Breast epithelium (tissue), 4 donors: ENCODE results near the gene HIC1. TPM values are rescaled to one million over a fixed set of nuclear protein-coding genes. Genes with fewer than 3 reads are reported as not detected.

Experiments
- DNase-seq, 2 donors: peaks; one replicate each; pipeline ENCODE4 v3.0.0-alpha.2; 2019; ENCODE audit warnings: low spot score in 2 of 2
- H3K27ac ChIP-seq, 2 donors: fragments of 200-600 bp; sonication (generic) in 1 of 2; one replicate each; pipeline ENCODE4 v1.5.1; 2016 to 2019; ENCODE audit warnings: mild to moderate bottlenecking in 1 of 2
- H3K27me3 ChIP-seq, 2 donors: fragments of 200-600 bp; sonication (generic) in 1 of 2; one replicate each; pipeline versions ENCODE4 v1.5.1 to v1.6.0; 2017 to 2019; ENCODE audit warnings: control low read depth in 1 of 2, mild to moderate bottlenecking in 1 of 2
- H3K36me3 ChIP-seq: fragments of 200-600 bp; one replicate; pipeline ENCODE4 v1.5.1; 2019
- H3K4me1 ChIP-seq, 2 donors: fragments of 200-600 bp; sonication (generic); one replicate each; pipeline ENCODE4 v1.5.1; 2016 to 2019; ENCODE audit warnings: control low read depth in 1 of 2
- H3K4me3 ChIP-seq, 3 donors: fragments of 200-600 bp; sonication (generic); 1 replicate in 2 of 3; 2 replicates in 1 of 3; pipeline ENCODE4 v1.5.1; 2016 to 2019; ENCODE audit warnings: mild to moderate bottlenecking in 3 of 3, moderate library complexity in 2 of 3
- H3K9me3 ChIP-seq, 2 donors: fragments of 200-600 bp; sonication (generic) in 1 of 2; one replicate each; pipeline ENCODE4 v1.5.1; 2016 to 2019; ENCODE audit warnings: control low read depth in 1 of 2
- POLR2A ChIP-seq: fragments of 450-650 bp; IDR thresholded peaks from one replicate; pipeline ENCODE4 v1.6.1; 2016; ENCODE audit warnings: antibody characterized with exemption, mild to moderate bottlenecking, moderate library complexity
- POLR2AphosphoS5 ChIP-seq, 3 donors: sonication (generic); formaldehyde crosslinking; IDR thresholded peaks; one replicate each; pipeline ENCODE4 v1.6.1; 2017; ENCODE audit warnings: antibody characterized with exemption in 3 of 3
- intact Hi-C: fragments of 100-400 bp; cut with DNase I; formaldehyde crosslinking; loops from one replicate; pipeline ENCODE4 v1.15.1; 2023; ENCODE audit warnings: low total_unique reads
- total RNA-seq, 3 donors: library from RNA; depleted of rRNA; stranded (reverse); fragments of >200 nt; gene quantifications; one replicate each; pipeline ENCODE4 v1.1.0, GENCODE V29; 2016
- TF ChIP-seq, protein P1 (sequence below), 3 donors: fragments of 450-650 bp; IDR thresholded peaks; one replicate each; pipeline ENCODE4 v1.5.1; 2016 to 2017; ENCODE audit warnings: antibody characterized with exemption in 3 of 3, mild to moderate bottlenecking in 3 of 3, moderate library complexity in 3 of 3

Gene HIC1
- total RNA-seq, 3 donors from 2014 or later = 12.6 to 16.4 (median 12.7) TPM

DNA sequence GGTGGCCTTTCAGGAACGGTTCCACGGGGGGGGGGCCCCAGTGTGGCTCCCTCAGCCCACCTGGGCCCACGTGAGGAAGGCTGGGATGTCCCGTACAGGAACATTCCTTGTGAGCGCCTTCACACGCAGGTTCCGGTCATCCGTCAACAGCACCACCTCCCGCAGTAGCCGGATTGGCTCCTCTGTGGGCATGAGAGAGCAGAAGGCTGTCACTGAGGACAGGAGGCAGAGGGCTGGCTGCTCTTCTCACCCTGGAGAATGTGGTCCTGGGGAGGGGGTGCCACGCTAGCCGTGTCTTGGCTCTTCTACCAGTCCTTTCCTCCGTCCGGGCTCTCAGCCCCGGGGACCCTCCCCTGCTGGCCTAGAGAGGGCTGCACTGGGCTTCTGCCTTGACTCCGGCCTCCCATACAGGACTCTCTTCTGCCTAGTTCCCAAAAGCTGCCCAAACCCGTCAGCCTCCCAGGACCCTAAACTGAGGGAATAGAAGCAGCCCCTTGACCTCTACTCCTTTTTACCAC is 6.6 kb downstream of the HIC1 start:
- Histone ChIP-seq H3K4me1 (no peaks in the 10 kb centered on the region), H3K27ac (peak overlapping the region; percentile 74 to 89), H3K9me3 (no peaks in the 10 kb centered on the region), H3K27me3 (no peaks in the 10 kb centered on the region), H3K4me3 (peak overlapping the region in 1 of 3 donors; percentile 19), H3K36me3 (no peaks in the 10 kb centered on the region)
- intact Hi-C loops = no loop called here
- DNase-seq = no peak
- TF ChIP-seq, protein P1, sequence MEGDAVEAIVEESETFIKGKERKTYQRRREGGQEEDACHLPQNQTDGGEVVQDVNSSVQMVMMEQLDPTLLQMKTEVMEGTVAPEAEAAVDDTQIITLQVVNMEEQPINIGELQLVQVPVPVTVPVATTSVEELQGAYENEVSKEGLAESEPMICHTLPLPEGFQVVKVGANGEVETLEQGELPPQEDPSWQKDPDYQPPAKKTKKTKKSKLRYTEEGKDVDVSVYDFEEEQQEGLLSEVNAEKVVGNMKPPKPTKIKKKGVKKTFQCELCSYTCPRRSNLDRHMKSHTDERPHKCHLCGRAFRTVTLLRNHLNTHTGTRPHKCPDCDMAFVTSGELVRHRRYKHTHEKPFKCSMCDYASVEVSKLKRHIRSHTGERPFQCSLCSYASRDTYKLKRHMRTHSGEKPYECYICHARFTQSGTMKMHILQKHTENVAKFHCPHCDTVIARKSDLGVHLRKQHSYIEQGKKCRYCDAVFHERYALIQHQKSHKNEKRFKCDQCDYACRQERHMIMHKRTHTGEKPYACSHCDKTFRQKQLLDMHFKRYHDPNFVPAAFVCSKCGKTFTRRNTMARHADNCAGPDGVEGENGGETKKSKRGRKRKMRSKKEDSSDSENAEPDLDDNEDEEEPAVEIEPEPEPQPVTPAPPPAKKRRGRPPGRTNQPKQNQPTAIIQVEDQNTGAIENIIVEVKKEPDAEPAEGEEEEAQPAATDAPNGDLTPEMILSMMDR (IDR thresholded peaks at IDR 0.05) = no peak
- TF ChIP-seq POLR2AphosphoS5 (IDR thresholded peaks at IDR 0.05) (no peak), POLR2A (no peak)

DNA sequence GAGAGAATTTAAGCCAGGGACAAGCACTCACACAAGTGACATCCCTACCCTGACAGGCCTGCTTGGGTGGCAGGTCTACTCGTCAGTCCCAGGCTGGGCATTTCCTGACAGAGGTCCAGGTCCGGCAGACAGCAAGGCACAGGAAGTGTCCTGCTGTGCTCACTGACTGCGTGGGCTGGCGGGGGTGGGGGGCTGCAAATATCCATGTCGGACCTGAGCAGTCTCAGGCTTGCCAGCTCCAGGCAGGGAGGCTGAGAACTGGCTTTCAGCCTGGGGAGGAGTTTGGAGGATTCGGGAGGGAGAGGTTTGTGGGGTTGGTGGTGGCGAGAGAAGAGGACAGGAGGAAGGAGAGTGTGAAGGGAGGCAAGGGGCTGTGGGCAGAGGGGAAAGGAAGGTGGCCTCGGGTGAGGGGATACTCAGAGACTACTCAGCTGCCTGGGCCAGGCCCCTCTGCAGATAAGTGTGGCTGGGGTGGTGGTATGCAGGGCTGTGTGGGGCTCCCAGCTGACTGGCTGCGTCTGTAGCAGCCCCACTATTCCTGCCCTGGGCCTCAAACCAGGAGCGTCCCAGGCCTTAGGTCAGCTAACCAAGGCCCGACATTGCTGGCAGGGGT is 7.8 kb downstream of the HIC1 start:
- intact Hi-C loops = no loop called here
- H3K36me3 ChIP-seq = no peaks in the 10 kb centered on the region
- no peak overlapping the region for H3K4me3 ChIP-seq

DNA sequence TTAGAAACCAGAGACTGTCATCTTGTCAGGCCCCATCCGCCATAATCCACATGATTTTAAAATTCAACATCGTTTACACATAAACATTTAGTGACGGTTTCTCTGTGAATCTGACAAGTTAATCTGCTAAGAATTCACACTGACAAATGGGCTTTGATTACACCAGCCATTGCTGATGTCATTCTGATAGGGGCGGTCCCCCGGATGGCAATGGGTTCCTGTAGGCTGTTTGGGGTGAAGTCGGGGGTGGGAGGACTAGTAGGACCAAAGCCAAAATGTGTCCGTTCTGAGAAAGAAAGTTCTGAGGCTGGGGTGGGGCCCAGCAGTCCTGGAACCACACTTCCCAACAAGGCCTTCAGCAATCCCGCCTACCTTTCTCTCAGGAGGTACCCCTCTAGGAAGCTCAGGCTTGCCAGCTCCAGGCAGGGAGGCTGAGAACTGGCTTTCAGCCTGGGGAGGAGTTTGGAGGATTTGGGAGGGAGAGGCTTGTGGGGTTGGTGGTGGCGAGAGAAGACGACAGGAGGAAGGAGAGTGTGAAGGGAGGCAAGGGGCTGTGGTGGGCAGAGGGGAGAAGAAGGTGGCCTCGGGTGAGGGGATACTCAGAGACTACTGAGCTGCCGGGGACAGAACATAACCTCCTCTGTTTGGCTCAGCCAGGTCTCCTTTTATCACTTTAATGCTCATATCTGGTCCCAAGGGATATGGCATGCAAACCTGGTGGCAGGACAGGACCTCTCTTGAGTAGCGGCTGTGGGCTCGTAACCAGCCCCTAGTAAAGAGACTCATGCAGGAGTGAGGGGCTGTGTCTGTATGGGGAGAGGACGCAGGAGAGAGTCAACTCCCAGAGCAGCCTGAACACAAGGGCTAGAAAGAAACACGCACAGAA is 8.6 kb downstream of the HIC1 start:
- Histone ChIP-seq H3K36me3 (no peaks in the 10 kb centered on the region), H3K27me3 (no peaks in the 10 kb centered on the region), H3K27ac (peak overlapping the region; percentile 74 to 89), H3K4me3 (no peak overlapping the region), H3K9me3 (no peaks in the 10 kb centered on the region), H3K4me1 (peaks cover 10 to 12% of the 10 kb centered on the region in 2 donors)
- DNase-seq = no peak
- TF ChIP-seq POLR2A = no peak
- TF ChIP-seq, protein P1 (IDR thresholded peaks at IDR 0.05) = no peak
- no peak for TF ChIP-seq POLR2AphosphoS5 (IDR thresholded peaks at IDR 0.05)
- intact Hi-C loops = no loop called here

More for the DNA sequence above, 7.8 kb downstream of the HIC1 start:
- peaks cover 3 to 4% of the 10 kb centered on the region in 2 donors for H3K4me1 ChIP-seq
- H3K27ac ChIP-seq = peak overlapping the region; percentile 74 to 89
- TF ChIP-seq POLR2AphosphoS5 (IDR thresholded peaks at IDR 0.05) = no peak
- TF ChIP-seq POLR2A = no peak
- TF ChIP-seq, protein P1 (IDR thresholded peaks at IDR 0.05) = no peak
- no peaks in the 10 kb centered on the region for H3K9me3 ChIP-seq
- no peaks in the 10 kb centered on the region for H3K27me3 ChIP-seq
- DNase-seq = no peak

DNA sequence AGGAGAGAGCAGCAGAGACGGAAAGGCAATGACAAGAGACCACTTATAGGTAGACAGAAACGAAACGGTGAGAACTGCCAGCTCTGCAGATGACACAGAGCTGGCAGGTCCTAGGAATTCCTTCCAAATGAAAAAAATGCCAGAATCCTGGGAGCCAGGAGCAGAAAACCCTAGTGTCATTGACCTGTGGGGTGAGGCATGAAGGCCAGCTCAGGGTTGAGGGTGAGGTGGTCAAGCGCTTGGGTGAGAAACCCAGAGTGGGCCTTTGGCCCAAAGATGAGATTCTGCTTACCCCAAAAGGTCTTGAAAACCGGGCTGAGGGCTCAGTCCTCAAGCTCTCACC is 9.2 kb downstream of the HIC1 start:
- Histone ChIP-seq H3K4me3 (no peak overlapping the region), H3K36me3 (no peaks in the 10 kb centered on the region), H3K27ac (peak overlapping the region; percentile 74 to 89), H3K4me1 (peaks cover 11 to 12% of the 10 kb centered on the region in 2 donors), H3K9me3 (no peaks in the 10 kb centered on the region), H3K27me3 (no peaks in the 10 kb centered on the region)
- intact Hi-C loops = no loop called here
- no peak for DNase-seq
- TF ChIP-seq POLR2AphosphoS5 (IDR thresholded peaks at IDR 0.05) (no peak), POLR2A (no peak)
- TF ChIP-seq, protein P1 (IDR thresholded peaks at IDR 0.05) = no peak

DNA sequence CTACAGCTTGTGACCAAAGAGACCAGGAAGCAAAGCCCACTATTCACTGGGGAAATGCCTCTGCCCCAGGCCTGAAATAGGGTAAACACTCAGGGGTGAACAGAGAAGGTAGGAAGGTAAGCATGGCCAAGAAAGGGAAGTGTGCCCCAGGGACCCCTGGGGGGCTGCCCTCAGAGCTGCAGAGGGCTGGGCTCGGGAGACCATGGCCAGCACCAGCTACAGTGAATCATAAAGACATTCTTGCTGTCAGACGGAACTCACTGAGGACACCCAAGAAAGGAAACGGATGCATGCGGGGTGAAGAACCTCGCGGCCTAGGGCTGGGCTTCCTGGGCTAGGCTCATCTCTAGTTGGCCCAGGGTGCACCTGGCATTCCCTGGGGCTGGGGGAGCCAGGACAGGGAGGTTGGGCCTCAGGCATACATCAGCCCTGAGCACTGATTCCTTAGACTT is 9.6 kb downstream of the HIC1 start:
- H3K36me3 ChIP-seq = no peaks in the 10 kb centered on the region
- intact Hi-C loops = no loop called here
- H3K4me3 ChIP-seq = no peak overlapping the region
- TF ChIP-seq, protein P1 (IDR thresholded peaks at IDR 0.05) = no peak
- no peak for TF ChIP-seq POLR2AphosphoS5 (IDR thresholded peaks at IDR 0.05)
- TF ChIP-seq POLR2A = no peak
- no peaks in the 10 kb centered on the region for H3K9me3 ChIP-seq
- H3K27me3 ChIP-seq = no peaks in the 10 kb centered on the region
- peak overlapping the region; percentile 74 to 89 for H3K27ac ChIP-seq
- H3K4me1 ChIP-seq = peaks cover 11 to 12% of the 10 kb centered on the region in 2 donors
- DNase-seq = no peak
